Ureter (tissue), 1 donor: ENCODE measurements around the gene EPB41L5. TPM values are rescaled to one million over a fixed set of nuclear protein-coding genes. Genes with fewer than 3 reads are reported as not detected.

ENCODE experiments used
- DNase-seq: peaks from one replicate; pipeline ENCODE4 v3.0.0-alpha.2; 2020; ENCODE audit warnings: low spot score
- total RNA-seq: library from RNA; stranded (reverse); gene quantifications from one replicate; pipeline ENCODE4 v1.2.4, GENCODE V29; 2023
- donor health status: DM: yes; HTN: yes; CAD: no.

The EPB41L5 gene
- total RNA-seq, 1 donor from 2014 or later: 26.7 TPM

DNA sequence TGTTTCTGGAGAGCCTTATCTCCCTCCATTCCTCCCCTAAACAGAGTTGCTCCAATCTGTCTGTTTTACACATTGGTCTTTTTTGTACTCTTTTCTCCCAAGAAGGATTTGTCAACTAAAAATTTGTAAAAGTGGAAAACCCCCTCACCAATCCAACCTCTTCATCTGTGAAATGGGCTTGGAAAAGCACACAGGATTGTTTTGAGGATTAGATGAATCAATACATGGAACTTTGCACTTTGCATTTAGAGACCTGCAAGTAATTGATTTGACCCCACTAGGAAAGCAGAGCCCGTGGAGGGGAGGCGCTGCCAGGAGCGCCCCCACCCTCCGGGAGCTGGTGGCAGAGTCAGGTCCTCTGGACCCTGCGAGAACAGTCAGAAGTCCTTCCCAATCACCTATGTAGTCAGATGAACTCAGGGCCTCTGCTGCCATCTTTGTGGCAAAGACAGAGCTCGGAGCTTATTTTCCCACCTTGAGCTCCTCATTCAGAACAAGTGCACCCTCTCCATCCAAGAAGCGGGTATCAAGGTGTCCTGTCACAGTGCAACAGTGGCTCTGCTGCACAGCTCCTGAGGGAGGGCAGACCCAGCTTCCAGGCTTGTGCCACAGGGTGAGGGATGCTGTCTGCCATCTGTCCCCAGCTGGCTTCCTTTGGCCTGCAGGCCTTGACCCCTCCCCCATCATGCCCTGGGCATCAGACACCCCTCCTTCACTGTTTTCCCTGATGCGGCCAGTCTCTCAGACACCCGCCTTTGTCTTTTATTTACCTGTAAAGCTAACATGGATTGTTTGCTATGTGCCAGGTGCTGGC lies 212.1 kb downstream of the EPB41L5 start:
- no peak for DNase-seq

- no peak for DNase-seq
Measured at GRCh38 chr2:120225549-120226065, 212.7 kb downstream of the EPB41L5 start.

DNA sequence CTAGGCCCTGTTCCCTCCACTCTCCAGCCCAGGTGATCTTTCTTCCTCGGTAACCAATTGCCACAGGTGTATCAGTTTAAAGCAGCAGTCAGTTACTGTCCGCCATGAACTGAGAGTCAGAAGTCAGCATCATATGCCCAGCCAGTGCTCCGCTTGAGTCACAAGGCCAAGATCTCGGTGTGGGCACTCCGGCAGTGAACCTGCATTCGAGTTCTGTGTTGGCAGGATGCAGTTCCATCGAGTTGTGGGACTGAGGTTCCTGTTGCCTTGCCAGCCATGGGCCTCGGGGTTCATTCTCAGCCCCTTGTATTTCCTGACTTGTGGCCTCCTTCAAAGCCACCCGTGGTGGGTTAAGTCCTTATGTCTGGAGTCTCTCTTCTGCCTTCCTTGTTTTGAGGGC lies 213.4 kb downstream of the EPB41L5 start:
- no peak for DNase-seq

- no peak for DNase-seq
Measured at GRCh38 chr2:120227111-120227991, 214.5 kb downstream of the EPB41L5 start.

GRCh38 chr2:120228503-120228902 lies 215.6 kb downstream of the EPB41L5 start:
- no peak for DNase-seq

Other genes starting within 250 kb of the EPB41L5 start
- gene TMEM185B, start 210.3 kb downstream of the EPB41L5 start, total RNA-seq: 35.9 TPM
- 50.5 TPM for gene RALB, start 239.8 kb downstream of the EPB41L5 start, total RNA-seq